HG02840 (cell line): Measurements from ENCODE around the gene TSHZ2.

Experiments
- ATAC-seq: cut with Tn5 transposase; IDR thresholded peaks from one replicate; pipeline ENCODE4 v1.9.1; 2021; ENCODE audit warnings: mild to moderate bottlenecking, moderate library complexity, moderate number of reproducible peaks; ENCODE audit not compliant: unreplicated experiment, low FRiP score

Gene TSHZ2, protein sequence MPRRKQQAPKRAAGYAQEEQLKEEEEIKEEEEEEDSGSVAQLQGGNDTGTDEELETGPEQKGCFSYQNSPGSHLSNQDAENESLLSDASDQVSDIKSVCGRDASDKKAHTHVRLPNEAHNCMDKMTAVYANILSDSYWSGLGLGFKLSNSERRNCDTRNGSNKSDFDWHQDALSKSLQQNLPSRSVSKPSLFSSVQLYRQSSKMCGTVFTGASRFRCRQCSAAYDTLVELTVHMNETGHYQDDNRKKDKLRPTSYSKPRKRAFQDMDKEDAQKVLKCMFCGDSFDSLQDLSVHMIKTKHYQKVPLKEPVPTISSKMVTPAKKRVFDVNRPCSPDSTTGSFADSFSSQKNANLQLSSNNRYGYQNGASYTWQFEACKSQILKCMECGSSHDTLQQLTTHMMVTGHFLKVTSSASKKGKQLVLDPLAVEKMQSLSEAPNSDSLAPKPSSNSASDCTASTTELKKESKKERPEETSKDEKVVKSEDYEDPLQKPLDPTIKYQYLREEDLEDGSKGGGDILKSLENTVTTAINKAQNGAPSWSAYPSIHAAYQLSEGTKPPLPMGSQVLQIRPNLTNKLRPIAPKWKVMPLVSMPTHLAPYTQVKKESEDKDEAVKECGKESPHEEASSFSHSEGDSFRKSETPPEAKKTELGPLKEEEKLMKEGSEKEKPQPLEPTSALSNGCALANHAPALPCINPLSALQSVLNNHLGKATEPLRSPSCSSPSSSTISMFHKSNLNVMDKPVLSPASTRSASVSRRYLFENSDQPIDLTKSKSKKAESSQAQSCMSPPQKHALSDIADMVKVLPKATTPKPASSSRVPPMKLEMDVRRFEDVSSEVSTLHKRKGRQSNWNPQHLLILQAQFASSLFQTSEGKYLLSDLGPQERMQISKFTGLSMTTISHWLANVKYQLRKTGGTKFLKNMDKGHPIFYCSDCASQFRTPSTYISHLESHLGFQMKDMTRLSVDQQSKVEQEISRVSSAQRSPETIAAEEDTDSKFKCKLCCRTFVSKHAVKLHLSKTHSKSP (N-terminal part only)

DNA sequence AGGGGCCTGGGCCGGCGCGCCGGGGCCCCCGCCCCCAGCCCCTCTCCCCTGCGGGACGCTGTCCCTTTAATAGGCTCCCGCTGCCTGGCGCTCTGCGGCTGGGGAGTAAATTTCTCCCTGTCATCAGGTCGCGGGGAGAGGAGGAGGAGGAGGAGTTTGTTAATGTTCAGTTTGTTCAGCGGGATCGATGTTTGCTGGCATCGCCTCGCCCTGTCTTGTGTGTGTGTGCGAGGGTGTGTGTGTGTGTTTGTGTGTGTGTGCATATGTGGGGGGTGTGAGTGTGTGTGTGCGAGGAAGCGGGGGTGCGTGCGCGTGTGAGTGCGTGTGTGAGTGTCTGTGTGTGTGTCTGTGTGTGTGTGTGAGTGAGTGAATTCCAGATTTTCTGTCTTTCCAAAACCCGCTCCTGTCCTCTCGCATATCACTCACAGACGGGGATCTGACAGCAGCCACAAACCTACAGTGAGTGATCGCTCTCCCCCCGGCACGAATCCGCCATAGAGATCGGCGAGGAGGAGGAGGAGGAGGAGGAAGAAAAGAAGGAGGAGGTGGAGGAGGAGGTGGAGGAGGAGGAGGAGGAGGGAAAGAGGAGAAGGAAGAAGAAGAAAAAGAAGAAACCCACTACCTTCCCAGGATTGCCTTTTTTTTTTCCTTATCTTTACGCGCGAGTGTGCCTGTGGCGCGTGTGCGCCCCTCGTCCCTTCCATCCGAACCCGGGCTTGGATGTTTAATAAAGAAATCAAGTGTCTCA is at the start of gene TSHZ2:
TSHZ2 (plus strand) TSS at position 169 of the 748 bp plus-strand sequence. CDS start 936 bp downstream, outside the sequence.
- no peak for ATAC-seq

DNA sequence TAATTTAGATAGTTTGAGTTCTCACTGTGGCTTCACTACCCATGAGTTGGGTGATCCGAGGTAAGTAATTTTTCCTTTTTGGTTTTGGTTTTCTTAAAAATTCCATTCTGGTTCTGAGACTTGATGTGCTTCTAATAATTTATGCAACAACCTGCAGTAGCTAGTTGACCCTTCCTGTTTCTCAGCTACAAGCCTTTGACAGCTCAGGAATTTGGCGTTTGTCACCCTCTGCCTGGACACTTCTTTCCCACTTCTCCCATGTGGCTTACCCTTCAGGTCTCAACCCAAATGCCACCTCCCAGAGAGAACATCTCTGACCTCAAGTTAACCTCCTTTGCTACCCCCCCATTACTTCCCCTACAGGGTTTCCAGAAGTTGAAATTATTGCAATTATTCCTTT is 49.7 kb upstream of the TSHZ2 start:
- ATAC-seq: no peak

DNA sequence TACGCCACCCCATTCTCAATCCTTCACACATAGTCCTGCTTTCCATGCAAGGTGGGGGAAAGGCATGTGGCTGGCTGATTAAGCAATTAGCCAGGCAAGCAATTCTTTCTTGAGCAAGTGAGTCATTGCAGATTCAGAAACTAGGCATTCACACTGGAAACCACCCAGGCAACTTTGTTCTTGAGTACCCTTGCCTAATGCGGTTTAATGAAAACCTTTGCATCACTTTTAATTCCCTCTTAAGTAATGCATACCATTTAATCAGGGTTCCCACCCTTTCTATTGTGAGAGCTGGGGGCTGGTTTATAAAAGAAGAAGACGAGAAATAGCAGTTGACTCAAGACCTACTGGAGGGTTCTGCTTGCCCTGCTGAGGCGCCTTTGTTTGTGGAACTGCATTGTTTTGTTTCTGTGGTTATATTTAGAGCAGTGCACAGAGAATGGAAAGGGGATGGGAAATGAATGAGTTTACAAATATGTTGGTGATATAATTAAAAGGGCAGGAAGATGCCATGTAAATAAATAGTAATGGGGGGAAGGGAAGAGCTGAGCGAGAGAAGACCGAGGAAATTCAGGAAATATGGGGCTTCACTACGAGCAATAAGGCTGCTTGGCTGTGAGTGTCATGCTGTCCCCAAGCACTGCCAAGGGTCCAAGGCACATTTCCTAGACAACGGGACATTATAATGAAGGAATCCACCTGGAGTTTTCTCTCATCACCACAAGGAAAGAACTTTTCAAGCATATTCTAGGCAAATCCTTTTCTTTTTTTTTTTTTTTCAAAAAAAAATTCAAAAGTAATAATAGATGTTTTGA is 48.8 kb upstream of the TSHZ2 start:
- no peak for ATAC-seq

DNA sequence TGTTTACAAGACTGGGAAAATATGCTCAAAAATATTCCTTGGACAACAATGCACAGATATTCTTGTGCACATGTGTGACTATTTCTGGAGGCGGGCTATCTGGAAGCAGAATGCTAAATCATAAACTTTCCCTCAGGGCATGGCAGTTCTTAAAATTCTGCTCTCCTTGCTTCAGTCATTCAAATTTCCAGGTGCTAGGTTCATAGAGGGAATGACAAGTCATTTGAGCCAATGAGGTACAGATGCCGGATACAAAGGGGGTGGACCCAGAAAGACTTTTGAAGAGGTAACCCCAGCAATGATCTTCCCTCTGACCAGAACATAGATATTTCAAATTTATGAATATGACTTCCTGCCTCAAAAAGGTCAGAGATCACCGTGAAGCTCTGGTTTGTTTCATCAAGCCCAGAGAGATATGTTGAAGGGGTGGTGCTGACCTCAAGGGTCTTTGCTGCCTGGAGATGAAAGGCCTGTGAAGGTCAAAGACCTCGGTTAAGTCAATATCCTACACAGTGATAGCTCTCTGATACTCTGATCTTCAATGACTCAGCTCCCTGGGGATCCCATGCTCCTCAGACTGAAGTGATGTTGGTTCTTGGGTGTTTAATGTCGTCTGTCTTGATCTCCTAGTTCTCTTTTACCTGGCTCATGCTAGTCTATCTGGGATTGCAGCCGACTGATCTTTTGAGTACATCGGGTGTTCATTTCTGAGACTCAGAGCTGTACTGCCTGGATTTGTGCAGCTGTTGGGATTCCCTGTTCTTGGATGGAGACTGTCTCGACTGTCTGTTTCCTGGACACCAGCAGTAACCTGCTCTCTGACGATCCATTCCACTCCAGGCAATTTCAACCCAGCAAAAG is 47.5 kb upstream of the TSHZ2 start:
- no peak for ATAC-seq

DNA sequence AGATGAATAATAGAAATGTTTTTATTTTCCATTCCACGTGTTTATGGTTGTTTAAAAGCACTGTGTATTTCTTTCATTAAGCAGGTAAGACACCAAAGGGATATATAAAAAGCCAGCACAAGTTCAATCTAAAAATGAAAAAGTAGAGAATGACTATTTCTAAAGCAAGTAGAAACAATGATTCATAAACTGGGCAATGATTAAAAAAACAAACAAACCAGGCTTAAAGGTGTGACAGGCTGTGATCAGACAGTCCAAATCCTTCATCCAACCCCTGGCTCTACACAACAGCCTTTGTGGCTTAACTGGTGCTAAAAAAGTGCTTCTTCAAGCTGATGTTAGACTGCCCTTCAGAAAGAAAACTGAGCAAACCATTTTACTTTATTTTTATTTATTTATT is 45.7 kb upstream of the TSHZ2 start:
- no peak for ATAC-seq

DNA sequence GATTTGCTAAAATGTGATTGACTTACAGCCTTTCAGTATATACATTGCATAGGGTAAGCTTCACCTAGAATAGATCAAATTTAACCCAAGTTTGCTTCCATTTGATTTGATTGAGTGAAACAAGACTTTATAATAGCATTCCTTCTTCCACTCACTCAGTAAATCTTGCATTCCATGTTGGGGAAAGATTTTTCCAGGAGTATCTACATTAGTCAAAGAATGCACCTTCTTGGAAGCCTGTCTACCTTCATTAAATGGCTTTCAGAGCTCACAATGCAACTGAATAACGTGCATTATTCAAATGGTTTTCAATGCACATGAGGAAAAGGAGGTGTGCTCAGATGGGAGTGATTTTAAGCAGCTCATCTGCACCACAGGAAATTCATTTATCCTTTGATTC is 38.3 kb upstream of the TSHZ2 start:
- no peak for ATAC-seq

DNA sequence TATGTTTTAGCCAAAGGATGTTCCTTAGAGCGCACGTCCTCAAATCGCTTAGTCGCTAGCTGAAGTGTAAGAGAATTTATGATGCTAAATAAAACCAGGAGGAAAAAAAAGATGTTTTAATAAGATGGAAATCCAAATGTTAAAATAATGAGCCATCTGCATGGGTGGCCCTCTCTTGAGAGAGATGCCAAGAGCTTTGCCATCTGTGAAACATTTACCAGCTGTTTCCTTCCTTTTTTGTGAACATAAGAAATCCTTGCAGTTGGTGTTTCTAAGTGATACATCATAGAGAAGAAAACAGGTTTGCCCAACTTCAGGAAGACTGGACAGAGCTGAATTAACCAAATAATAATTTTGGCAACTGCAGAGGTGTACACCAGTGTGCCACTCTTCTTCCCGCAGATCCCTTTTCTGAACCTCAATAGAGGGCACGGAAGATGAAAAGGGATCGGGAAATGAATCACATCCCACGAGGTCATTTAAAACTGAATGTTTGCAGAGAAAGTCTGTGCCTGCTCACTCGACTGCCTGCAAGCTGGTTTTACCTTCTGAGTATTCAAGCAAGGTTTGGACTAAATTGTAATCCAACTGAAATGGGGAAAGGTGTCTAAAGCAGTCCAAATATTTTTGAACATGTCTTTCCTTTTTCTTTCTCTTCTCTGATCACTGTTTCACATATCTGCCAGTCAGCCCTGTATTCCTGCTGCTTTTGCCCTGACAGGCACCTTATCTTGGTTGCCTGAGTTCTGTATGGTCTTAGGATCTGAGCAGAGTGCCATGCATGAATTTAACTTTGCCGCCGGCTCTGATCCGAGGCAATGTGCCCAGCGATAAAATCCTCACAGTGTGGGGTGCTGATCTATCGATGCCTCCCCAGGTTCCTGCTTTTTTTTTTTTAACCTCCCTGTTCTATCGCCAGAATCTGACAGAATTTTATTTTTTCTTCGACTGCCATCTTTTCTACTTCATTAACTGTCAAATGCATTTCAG is 35.5 kb upstream of the TSHZ2 start:
- no peak for ATAC-seq

DNA sequence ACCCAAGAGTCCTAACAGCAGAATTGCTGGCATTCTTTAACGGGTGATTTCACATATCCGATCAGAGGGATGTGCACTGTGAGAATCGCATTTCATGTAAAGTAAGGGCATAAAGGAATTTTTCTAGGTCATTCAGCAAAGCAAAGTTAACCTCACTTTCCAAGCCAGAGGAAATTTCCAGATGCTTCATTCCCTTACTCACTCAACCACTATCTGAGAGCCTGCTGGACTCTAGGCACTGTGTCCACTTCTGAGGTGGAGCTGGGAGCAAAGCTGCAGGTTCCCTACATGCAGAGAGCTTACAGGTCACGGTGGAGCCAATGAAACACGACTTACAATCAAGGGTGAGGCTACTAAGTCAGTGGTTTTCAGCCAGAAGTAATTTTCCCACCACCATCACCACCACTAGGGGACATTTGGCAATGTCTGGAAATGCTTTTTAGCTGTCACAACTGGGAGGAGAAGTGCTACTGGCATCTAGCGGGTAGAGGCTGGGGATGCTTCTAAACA is 34.5 kb upstream of the TSHZ2 start:
- no peak for ATAC-seq

DNA sequence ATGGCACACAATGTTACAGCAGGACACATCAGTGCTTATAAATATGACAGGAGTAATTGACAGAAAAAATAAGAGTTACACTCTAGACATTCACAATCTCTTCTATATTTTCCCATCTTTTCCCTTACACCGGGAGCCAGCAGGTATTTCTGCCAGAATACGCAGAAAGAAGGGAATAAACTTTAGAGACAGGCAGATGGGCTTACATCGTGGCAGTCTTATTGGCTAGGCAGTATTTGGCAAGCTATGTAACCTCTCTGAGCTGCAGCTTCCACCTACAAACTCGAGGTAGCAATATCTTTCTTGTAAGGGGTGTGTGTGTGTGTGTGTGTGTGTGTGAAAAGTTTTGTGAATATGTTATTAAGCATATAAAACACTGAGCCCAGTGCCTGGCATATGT is 33.0 kb upstream of the TSHZ2 start:
- no peak for ATAC-seq

DNA sequence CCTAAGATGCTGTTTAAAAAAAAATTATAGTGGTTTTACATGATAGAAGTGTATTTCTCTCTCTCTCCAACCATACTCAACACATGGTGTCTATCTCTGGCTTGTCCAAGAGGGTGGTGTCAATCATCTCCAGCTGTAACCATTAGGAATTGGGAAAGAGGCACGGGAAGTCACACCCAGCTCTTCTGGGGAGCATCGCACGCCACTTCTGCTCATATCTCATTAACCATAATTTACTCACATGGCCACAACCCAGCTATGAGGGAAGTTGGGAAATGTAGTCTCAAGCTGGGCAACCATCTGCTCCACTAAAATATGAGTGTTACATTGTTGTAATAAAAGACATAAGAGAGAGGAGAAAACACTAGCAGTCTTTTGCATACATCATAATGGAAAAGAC is 30.4 kb upstream of the TSHZ2 start:
- no peak for ATAC-seq

DNA sequence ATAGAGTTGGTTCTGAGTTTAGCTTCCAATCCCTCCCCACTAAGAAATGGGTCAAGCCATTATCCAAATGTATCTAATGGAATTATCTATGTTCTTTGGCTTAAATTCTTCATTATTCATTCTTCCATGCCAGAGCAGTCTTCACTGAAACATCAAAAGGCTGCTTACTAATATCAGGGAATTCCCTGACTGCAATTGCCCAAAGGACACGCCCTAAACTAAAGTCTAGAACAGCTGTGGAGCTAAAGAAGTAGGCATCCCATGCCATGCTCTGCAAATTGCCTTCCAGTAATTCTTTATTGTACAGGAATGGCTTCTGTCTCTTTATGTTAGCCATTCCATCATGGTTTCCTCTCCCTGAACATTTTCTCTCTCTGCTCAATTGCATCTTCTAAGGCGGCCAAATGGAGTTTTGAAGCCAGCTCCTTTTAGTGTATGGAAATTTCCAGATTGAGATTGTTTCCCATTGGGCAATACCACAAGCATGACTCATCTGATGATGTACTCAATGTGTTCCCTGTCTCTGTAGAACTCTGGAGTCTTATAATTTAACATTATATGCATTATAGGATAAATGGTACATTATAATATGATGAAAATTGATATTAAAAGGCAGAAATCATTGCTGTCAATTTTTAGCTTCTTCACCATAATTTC is 28.8 kb upstream of the TSHZ2 start:
- ATAC-seq: no peak

DNA sequence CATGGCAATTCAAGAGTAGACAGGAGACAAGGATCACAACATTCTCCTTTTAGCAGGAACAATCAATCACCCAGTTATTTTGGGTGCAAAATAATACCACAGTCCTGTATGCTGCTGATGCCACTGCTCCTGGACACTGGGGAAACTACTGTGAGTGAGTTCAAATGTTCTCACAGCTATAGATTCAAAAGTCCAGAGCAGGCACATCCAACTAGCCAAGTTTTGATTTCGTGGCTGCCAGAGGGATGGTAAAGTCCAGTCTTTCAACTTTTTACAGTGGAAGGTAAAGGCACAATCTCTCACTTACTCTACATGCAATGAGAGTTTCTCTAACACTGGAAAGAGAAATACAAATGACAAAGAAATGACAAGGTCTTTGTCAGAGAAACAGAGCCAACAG is 26.9 kb upstream of the TSHZ2 start:
- ATAC-seq: no peak

DNA sequence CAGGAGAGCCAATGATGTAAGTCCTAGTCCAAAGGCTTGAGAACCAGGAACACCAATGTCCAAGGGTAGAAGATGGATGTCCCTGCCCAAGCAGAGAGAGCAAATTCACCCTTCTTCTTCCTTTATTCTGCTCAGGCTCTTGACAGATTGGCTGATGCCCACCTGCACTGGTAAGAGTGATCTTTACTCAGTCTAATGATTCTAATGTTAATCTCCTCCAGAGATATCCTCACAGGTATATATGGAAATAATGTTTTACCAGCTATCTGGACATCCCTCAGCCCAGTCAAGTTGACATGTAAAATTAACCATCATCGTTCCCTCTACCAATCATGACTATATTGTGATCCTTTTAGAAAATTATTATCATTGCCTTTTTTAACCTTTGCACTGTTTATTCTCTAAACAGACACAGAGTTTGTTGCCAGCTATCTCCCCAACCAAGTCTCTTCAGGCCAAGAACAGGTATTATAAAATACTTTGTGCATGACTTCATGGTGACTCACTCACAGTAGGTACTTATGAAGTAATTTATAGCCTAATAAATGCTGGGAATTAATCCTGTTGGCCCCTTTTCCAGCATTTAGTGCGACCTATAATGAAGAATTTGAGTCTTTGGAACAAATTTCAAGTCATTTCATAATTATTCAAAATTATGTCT is 26.2 kb upstream of the TSHZ2 start:
- ATAC-seq: no peak

DNA sequence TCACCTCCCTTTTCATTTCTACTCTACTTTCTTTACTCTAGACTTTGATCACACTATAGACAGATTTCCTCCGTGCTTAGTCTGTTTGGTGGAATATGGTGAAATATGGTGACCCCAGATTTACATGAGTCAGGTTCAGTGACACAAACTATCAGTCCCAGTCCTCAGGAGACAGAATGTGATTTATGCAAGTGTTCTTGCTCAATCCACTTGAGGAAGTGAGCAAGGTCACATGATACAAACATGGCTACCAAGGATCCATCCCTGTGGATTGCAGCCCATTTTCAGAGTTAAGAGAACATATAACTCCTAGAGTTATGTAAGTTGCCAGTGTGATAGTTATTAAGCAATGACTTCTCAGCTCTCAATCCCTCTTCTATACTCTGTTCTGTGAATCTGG is 23.7 kb upstream of the TSHZ2 start:
- ATAC-seq: no peak

DNA sequence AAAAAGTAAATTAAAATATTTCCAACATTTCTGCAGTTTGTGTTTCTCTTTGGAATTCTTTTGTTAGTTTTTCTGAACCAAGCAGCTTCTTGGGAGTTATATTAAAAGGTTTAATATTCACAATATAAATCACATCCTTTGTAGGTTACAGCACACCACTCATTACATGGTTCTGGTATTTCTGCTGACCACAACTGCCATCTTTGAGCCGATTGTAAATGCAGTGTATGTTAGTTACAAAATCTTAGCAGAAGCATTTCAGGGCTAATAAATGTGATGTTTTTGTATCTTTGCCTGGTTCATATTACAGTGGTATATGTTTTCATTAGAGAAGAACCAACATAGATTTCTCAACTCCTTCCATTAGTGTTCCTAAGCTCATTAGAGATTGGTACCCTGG is 19.1 kb upstream of the TSHZ2 start:
- no peak for ATAC-seq

DNA sequence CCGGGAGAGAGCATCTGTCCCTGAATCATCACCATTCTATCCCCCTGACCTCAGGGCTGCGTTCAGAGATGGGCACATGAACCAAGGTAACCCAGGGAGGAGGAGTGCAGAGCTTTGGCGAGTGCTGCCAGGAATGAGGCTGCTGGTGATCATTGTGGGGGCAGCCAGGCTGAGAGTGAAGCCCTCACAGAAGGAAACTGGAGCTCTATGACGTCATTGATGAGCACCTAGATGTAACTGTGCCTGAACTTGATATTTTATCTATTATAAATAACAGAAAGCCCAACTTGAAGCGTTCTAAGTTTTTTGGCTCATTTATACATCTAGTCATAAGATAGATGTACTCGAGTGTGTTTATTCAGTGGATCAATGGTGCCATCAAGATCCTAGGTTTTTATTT is 17.3 kb upstream of the TSHZ2 start:
- ATAC-seq: no peak

DNA sequence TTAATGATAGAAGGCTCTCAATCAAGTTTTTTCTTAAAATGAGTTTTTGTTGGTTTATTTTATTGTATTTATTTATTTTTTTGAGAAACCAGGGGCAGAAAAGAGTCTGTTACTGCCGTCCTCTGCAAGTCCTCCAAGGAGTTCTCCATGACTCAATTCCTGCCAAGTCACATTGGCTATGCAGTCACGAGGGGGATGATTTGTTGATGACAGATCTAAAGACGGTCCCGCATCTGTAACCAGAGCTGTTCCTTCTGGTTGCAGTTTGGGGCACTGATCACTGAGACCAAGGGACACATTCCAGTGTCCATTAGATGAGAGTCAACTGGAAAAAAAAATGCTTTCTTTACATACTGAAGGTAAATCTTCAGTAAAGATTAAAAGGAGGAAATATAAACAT is 13.9 kb upstream of the TSHZ2 start:
- no peak for ATAC-seq
